Measurements from ENCODE around the gene GCSH. TPM values are rescaled to one million over a fixed set of nuclear protein-coding genes. Genes with fewer than 3 reads are reported as not detected.

The GCSH gene
- total and polyA plus RNA-seq, 2 of the 13 experiments (the other 11 are each of a cell fraction or from before 2014, with no cell fraction given), result 35.9 to 103 TPM

DNA sequence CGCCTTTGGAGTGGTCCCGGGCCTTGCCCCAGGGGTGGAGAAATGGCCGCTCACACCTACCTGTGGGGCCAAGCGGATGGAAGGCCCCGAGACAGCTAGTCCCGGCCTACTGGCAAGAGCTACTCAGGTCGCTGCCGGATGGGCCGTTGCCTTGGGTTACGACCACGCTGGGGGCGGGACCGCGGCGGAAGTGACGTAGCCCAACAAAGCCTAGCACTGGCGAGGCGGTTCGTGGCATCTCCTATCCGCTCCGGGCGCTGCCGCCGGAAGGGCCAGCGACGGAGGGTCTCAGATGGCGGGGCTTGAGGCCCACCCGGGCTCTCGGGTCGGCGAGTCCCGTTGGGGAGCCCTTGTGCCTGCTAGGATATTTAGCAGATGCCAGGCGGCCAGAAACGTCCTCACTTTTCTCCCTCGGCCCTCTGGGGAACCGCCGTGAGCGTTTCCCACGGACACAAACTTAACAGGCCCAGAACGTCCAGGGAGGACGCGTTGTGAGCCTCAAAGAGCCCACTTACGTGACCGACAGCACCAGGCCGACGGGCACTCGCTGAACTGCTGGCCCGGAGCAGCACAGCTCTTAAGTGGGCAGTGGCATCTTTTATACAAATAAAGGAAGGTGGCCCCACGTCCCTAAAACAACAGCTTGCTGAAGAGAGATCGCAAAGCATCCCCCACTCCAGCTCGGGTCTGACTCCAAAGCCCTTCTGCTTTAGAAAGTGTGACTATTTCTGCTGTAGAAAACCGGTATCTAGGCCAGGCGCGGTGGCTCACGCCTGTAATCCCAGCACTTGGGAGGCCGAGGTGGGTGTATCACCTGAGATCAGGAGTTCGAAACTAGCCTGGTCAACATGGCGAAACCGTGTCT is 18.9 kb downstream of the GCSH start, which contains the start of gene C16orf46 (continued):
- peak; percentile 96 for TF ChIP-seq ZFP91 (CRISPR knock-in tag; IDR thresholded peaks at IDR 0.05; ENCODE audit: borderline replicate concordance)
- TF ChIP-seq ZC3H4 (CRISPR knock-in tag; IDR thresholded peaks at IDR 0.05; ENCODE audit: borderline replicate concordance), result no peak
- TF ChIP-seq, protein P1, sequence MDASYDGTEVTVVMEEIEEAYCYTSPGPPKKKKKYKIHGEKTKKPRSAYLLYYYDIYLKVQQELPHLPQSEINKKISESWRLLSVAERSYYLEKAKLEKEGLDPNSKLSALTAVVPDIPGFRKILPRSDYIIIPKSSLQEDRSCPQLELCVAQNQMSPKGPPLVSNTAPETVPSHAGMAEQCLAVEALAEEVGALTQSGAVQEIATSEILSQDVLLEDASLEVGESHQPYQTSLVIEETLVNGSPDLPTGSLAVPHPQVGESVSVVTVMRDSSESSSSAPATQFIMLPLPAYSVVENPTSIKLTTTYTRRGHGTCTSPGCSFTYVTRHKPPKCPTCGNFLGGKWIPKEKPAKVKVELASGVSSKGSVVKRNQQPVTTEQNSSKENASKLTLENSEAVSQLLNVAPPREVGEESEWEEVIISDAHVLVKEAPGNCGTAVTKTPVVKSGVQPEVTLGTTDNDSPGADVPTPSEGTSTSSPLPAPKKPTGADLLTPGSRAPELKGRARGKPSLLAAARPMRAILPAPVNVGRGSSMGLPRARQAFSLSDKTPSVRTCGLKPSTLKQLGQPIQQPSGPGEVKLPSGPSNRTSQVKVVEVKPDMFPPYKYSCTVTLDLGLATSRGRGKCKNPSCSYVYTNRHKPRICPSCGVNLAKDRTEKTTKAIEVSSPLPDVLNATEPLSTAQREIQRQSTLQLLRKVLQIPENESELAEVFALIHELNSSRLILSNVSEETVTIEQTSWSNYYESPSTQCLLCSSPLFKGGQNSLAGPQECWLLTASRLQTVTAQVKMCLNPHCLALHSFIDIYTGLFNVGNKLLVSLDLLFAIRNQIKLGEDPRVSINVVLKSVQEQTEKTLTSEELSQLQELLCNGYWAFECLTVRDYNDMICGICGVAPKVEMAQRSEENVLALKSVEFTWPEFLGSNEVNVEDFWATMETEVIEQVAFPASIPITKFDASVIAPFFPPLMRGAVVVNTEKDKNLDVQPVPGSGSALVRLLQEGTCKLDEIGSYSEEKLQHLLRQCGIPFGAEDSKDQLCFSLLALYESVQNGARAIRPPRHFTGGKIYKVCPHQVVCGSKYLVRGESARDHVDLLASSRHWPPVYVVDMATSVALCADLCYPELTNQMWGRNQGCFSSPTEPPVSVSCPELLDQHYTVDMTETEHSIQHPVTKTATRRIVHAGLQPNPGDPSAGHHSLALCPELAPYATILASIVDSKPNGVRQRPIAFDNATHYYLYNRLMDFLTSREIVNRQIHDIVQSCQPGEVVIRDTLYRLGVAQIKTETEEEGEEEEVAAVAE (CRISPR knock-in tag; IDR thresholded peaks at IDR 0.05; ENCODE audit: borderline replicate concordance), result no peak; the same call in 1 of the 2 replicates
- peak; percentile 25; the same call in 1 of the 2 replicates for TF ChIP-seq TEAD2 (CRISPR knock-in tag; IDR thresholded peaks at IDR 0.05)
- TF ChIP-seq, protein P2, sequence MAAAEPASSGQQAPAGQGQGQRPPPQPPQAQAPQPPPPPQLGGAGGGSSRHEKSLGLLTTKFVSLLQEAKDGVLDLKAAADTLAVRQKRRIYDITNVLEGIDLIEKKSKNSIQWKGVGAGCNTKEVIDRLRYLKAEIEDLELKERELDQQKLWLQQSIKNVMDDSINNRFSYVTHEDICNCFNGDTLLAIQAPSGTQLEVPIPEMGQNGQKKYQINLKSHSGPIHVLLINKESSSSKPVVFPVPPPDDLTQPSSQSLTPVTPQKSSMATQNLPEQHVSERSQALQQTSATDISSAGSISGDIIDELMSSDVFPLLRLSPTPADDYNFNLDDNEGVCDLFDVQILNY (CRISPR knock-in tag; conservative IDR thresholded peaks at IDR 0.05), result peak; percentile 53
- TF ChIP-seq NR2F6 (IDR thresholded peaks at IDR 0.05), result no peak
- no peak for TF ChIP-seq NR2F6 (CRISPR knock-in tag; IDR thresholded peaks at IDR 0.05)
- TF ChIP-seq, protein P3, sequence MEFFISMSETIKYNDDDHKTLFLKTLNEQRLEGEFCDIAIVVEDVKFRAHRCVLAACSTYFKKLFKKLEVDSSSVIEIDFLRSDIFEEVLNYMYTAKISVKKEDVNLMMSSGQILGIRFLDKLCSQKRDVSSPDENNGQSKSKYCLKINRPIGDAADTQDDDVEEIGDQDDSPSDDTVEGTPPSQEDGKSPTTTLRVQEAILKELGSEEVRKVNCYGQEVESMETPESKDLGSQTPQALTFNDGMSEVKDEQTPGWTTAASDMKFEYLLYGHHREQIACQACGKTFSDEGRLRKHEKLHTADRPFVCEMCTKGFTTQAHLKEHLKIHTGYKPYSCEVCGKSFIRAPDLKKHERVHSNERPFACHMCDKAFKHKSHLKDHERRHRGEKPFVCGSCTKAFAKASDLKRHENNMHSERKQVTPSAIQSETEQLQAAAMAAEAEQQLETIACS (CRISPR knock-in tag; IDR thresholded peaks at IDR 0.05), result no peak
- TF ChIP-seq, protein P4, sequence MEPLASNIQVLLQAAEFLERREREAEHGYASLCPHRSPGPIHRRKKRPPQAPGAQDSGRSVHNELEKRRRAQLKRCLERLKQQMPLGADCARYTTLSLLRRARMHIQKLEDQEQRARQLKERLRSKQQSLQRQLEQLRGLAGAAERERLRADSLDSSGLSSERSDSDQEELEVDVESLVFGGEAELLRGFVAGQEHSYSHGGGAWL (CRISPR knock-in tag; IDR thresholded peaks at IDR 0.05), result 0 out of 2 replicates have a peak, but pooled peaks have one; percentile 36
- peak; percentile 31 for TF ChIP-seq XRCC5 (optimal IDR thresholded peaks at IDR 0.05; ENCODE audit: low read length)
- no peak for TF ChIP-seq KDM4B (CRISPR knock-in tag; IDR thresholded peaks at IDR 0.05)
- no peak for TF ChIP-seq CCDC6 (CRISPR knock-in tag; IDR thresholded peaks at IDR 0.05)
- no peak for TF ChIP-seq CEBPB (IDR thresholded peaks at IDR 0.05; ENCODE audit: borderline replicate concordance, low read depth, low read length)
- no peak; the same call in 1 of the 2 replicates for TF ChIP-seq ZNF790 (CRISPR knock-in tag; IDR thresholded peaks at IDR 0.05; ENCODE audit: borderline replicate concordance)
- TF ChIP-seq IKZF4 (CRISPR knock-in tag; IDR thresholded peaks at IDR 0.05; ENCODE audit: borderline replicate concordance, low read depth, not compliant biosample characterization), result peak; percentile 51
- TF ChIP-seq NFYC (CRISPR knock-in tag; IDR thresholded peaks at IDR 0.05), result peak; percentile 56
- no peak for TF ChIP-seq JDP2 (CRISPR knock-in tag; IDR thresholded peaks at IDR 0.05; ENCODE audit: borderline replicate concordance)
- no peak for TF ChIP-seq ZNF660 (CRISPR knock-in tag; IDR thresholded peaks at IDR 0.05; ENCODE audit: borderline replicate concordance, low read depth)
- TF ChIP-seq FOXA1 (IDR thresholded peaks at IDR 0.05), result no peak
- peak; percentile 55 for TF ChIP-seq FOXA1 (CRISPR knock-in tag; IDR thresholded peaks at IDR 0.05)
- peak; percentile 97 for TF ChIP-seq CREM (IDR thresholded peaks at IDR 0.05)
- TF ChIP-seq CREM (CRISPR knock-in tag; IDR thresholded peaks at IDR 0.05), result peak; percentile 67
